GM12891 (cell line): Measurements from ENCODE around the gene NPM3.

Experiments
- PAX5 ChIP-seq: IDR thresholded peaks from 2 replicates; pipeline ENCODE4 v1.6.1; 2011; ENCODE audit warnings: low read length, moderate library complexity, mild to moderate bottlenecking; ENCODE audit not compliant: insufficient read depth, severe bottlenecking
- POLR2A ChIP-seq: IDR thresholded peaks from 2 replicates; pipeline ENCODE4 v1.6.1; 2011; ENCODE audit warnings: low read depth, low read length, control low read depth
- POLR2AphosphoS5 ChIP-seq: IDR thresholded peaks from 2 replicates; pipeline ENCODE4 v1.6.1; 2011; ENCODE audit warnings: low read depth, low read length, control low read depth
- SPI1 ChIP-seq: IDR thresholded peaks from 2 replicates; pipeline ENCODE4 v1.6.1; 2011; ENCODE audit warnings: low read depth, low read length, control low read depth
- TAF1 ChIP-seq: IDR thresholded peaks from 2 replicates; pipeline ENCODE4 v1.6.1; 2011; ENCODE audit warnings: low read depth, low read length, control low read depth

- TF ChIP-seq POLR2A: no peak
- TF ChIP-seq TAF1: no peak
- TF ChIP-seq POLR2AphosphoS5: no peak
- TF ChIP-seq SPI1: no peak
- TF ChIP-seq PAX5: no peak
These were observed 39.0 kb downstream of the NPM3 start for GRCh38 chr10:101744267-101744666.
